Right lobe of liver (tissue), 6 donors: ENCODE measurements around the gene USH1C. TPM values are rescaled to one million over a fixed set of nuclear protein-coding genes. Genes with fewer than 3 reads are reported as not detected.

ENCODE experiments used
- ATAC-seq, 4 donors: fragments of 200-7000 bp; cut with Tn5 transposase; one replicate each; pipeline ENCODE4 v1.9.1; 2020; ENCODE audit warnings: mild to moderate bottlenecking in 4 of 4, moderate library complexity in 4 of 4
- DNase-seq, 3 donors: peaks; one replicate each; pipeline ENCODE4 v3.0.0-alpha.2; 2020
- H3K27ac ChIP-seq, 3 donors: fragments of 200-600 bp; one replicate each; pipeline ENCODE4 v1.8.0; 2022
- H3K27me3 ChIP-seq, 2 donors: fragments of 200-600 bp; one replicate each; pipeline ENCODE4 v1.8.0; 2022
- H3K36me3 ChIP-seq, 4 donors: fragments of 200-600 bp; sonication (generic) in 1 of 4; one replicate each; pipeline versions ENCODE4 v1.5.1 to v1.8.0; 2017 to 2022; ENCODE audit warnings: control low read depth in 1 of 4
- H3K4me1 ChIP-seq, 4 donors: fragments of 200-600 bp; sonication (generic) in 1 of 4; one replicate each; pipeline versions ENCODE4 v1.5.1 to v1.8.0; 2017 to 2022; ENCODE audit warnings: control low read depth in 1 of 4
- H3K4me3 ChIP-seq, 3 donors: fragments of 200-600 bp; one replicate each; pipeline ENCODE4 v1.8.0; 2022
- H3K9me3 ChIP-seq, 4 donors: fragments of 200-600 bp; sonication (generic) in 1 of 4; one replicate each; pipeline versions ENCODE4 v1.5.1 to v1.8.0; 2017 to 2022; ENCODE audit warnings: control low read depth in 1 of 4
- POLR2A ChIP-seq: fragments of 450-650 bp; IDR thresholded peaks from one replicate; pipeline ENCODE4 v1.6.1; 2017; ENCODE audit warnings: antibody characterized with exemption, mild to moderate bottlenecking
- WGBS: methylation state at CpG from one replicate; pipeline ENCODE4 v1.1.6; 2018; ENCODE audit warnings: low coverage, low lambda C conversion rate; ENCODE audit not compliant: insufficient coverage; ENCODE audit errors: missing lambda C conversion rate; 5-methylcytosine and 5-hydroxymethylcytosine counted together
- intact Hi-C, 2 donors: fragments of 100-400 bp; cut with DNase I; formaldehyde crosslinking; loops; one replicate each; pipeline versions ENCODE4 v1.11.2 to v1.14.1; 2022
- total RNA-seq, 6 experiments: library from RNA; depleted of rRNA in 2 of 6; stranded (reverse); fragments of >200 nt in 2 of 6; fragmentation: NEBNext Ultra II Directional in 3 of 6; extraction: Animal tissue kit (Norgen Biotek cat#: 25700) in 3 of 6; gene quantifications; one replicate each; pipeline versions ENCODE4 v1.1.0 to v1.2.4, GENCODE V29; 2016 to 2023
- TF ChIP-seq, protein P1 (sequence below), 4 donors: fragments of 200-600 bp in 3 of 4; fragments of 450-650 bp in 1 of 4; IDR thresholded peaks; one replicate each; pipeline versions ENCODE4 v1.5.1 to v1.8.0; 2016 to 2022; ENCODE audit warnings: antibody characterized with exemption in 4 of 4, mild to moderate bottlenecking in 2 of 4
- donor health status: DM: no; HTN: yes; CAD: no.
- donor health status: DM: no; HTN: no; CAD: no.
- donor health status: DM: no; HTN: no; CAD: no.
- donor health status: DM: no; HTN: yes; CAD: no.
- donor health status: DM: no; HTN: yes; CAD: no.

Gene USH1C
- total RNA-seq, 6 experiments from 2014 or later, result 0.15 to 1.2 (median 0.58) TPM

DNA sequence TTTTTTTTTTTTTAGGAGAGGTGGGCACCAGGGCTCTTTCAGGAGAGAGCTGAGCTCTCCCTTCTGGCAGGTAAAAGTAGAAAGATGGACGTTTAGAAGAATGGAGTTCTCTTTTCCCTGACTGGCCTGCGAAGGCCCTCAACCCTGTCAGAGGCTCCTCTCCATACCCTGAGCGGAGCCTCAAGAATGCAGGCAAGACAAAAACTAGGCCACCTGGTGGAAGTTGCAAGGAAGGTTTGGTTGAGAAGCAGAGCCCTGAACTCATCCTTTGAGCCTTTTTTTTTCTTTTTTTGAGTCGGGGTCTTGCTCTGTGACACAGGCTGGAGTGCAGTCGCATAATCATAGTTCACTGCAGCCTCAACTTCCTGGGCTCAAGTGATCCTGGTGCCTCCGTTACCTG is 4.2 kb upstream of the USH1C start:
- H3K4me3 ChIP-seq, result no peak overlapping the region
- no peaks in the 10 kb centered on the region for H3K27me3 ChIP-seq
- WGBS, result 37% methylated on average over 4 of the region's 6 CpGs
- no peaks in the 10 kb centered on the region for H3K4me1 ChIP-seq
- DNase-seq, result no peak
- H3K9me3 ChIP-seq, result no peaks in the 10 kb centered on the region
- intact Hi-C loops, result no loop called here
- TF ChIP-seq, protein P1, sequence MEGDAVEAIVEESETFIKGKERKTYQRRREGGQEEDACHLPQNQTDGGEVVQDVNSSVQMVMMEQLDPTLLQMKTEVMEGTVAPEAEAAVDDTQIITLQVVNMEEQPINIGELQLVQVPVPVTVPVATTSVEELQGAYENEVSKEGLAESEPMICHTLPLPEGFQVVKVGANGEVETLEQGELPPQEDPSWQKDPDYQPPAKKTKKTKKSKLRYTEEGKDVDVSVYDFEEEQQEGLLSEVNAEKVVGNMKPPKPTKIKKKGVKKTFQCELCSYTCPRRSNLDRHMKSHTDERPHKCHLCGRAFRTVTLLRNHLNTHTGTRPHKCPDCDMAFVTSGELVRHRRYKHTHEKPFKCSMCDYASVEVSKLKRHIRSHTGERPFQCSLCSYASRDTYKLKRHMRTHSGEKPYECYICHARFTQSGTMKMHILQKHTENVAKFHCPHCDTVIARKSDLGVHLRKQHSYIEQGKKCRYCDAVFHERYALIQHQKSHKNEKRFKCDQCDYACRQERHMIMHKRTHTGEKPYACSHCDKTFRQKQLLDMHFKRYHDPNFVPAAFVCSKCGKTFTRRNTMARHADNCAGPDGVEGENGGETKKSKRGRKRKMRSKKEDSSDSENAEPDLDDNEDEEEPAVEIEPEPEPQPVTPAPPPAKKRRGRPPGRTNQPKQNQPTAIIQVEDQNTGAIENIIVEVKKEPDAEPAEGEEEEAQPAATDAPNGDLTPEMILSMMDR (IDR thresholded peaks at IDR 0.05), result no peak
- H3K36me3 ChIP-seq, result no peaks in the 10 kb centered on the region
- no peak for ATAC-seq
- H3K27ac ChIP-seq, result no peak overlapping the region

DNA sequence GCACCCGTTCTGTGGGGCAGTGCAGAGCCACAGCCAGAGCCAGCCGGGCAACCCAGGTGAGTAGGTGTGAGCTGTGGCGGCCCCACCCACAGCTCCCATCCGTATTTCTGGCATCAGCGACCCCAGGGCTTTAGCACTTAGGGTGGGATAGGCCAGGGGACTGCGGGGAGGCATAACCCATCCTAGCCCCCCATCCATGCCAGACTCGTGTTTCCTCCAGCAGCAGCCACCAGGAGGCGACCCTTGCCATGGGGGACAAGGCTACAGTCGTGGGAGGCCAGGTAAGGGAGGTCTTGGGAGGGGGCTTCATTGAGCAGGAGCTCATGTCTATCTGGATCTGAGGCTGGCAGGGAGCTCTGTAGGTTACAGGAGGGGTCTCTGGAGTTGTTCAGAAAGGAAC is 3.7 kb upstream of the USH1C start:
- intact Hi-C loops, result no loop called here
- no peak overlapping the region for H3K27ac ChIP-seq
- H3K36me3 ChIP-seq, result no peaks in the 10 kb centered on the region
- ATAC-seq (no peak), DNase-seq (no peak)
- H3K4me1 ChIP-seq, result no peaks in the 10 kb centered on the region
- no peaks in the 10 kb centered on the region for H3K9me3 ChIP-seq
- H3K4me3 ChIP-seq, result no peak overlapping the region
- TF ChIP-seq, protein P1 (IDR thresholded peaks at IDR 0.05), result no peak
- no peak for TF ChIP-seq POLR2A
- no peaks in the 10 kb centered on the region for H3K27me3 ChIP-seq
- 45% methylated on average over 8 of the region's 9 CpGs for WGBS

DNA sequence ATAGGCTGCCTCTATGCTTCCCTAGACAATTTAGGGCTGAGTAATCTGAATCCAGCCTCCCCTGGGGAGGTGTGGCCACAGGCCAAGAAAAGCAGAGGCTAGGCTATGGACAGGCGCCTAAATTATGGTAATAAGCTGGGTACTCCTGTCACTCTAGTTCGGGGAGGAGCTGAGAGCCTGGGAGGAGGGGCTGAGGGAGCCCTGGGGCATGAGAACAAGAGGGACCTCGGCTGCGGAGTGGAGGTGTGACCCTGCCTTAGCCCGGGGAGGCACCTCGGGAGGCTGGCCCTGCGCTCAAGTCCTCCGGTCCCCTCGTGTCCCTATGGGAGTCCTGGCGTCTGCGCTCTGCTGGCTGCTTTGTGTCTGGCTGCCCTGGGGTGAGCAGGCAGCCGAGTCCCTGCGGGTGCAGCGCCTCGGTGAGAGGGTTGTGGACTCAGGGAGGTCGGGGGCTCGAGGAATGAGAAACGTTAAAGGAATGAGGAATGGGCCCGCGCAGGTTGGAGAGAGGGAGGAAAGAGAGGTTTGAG is 2.9 kb upstream of the USH1C start, which contains the start of gene OTOG:
OTOG (plus strand) TSS at position 209 of the 527 bp plus-strand sequence; CDS start at position 323, 114 bp downstream.
- intact Hi-C loops, result no loop called here
- WGBS, result 9% methylated on average over 13 of the region's 20 CpGs
- no peaks in the 10 kb centered on the region for H3K27me3 ChIP-seq
- no peaks in the 10 kb centered on the region for H3K36me3 ChIP-seq
- no peaks in the 10 kb centered on the region for H3K4me1 ChIP-seq
- no peak within 1 kb of the TSS for H3K27ac ChIP-seq
- no peak for ATAC-seq
- H3K9me3 ChIP-seq, result no peaks in the 10 kb centered on the region
- TF ChIP-seq, protein P1 (IDR thresholded peaks at IDR 0.05), result no peak
- TF ChIP-seq POLR2A, result no peak
- DNase-seq, result no peak
- no peak within 1 kb of the TSS for H3K4me3 ChIP-seq

DNA sequence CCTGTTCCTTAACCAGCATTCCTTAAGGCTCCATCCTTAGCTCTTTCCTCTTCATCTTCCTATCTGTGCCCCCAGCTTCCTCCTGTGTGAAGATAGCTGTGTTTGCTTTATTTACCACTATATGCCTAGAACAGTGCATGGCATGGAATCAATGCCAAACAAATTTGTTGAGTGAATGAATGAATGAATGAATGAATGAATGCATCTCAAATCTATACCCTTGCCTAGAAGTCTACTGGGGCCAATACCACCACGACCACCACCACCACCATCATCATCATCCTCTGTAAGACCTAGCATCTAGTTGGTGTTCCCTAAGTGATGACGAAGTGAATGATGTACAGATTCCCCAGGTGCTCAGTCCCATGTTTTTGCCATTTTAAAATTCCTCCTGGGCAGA is 2.0 kb upstream of the USH1C start:
- ATAC-seq (no peak), DNase-seq (no peak)
- Histone ChIP-seq H3K27me3 (no peaks in the 10 kb centered on the region), H3K4me3 (no peak overlapping the region), H3K9me3 (no peaks in the 10 kb centered on the region), H3K27ac (no peak overlapping the region), H3K4me1 (no peaks in the 10 kb centered on the region), H3K36me3 (no peaks in the 10 kb centered on the region)
- intact Hi-C loops, result no loop called here
- 33% methylated on average over 1 of the region's 2 CpGs for WGBS
- TF ChIP-seq POLR2A, result no peak
- TF ChIP-seq, protein P1 (IDR thresholded peaks at IDR 0.05), result no peak
